Body of pancreas (tissue), 4 donors: Measurements from ENCODE around the gene PCNA. TPM values are rescaled to one million over a fixed set of nuclear protein-coding genes. Genes with fewer than 3 reads are reported as not detected.
A peak's percentile ranks its signal among the peaks of the same experiment; 100 is the strongest.

ENCODE experiments used
- ATAC-seq: fragments of 150-250 bp; one replicate; pipeline ENCODE4 v1.9.1; 2016
- DNase-seq, 4 donors: peaks; one replicate each; pipeline ENCODE4 v3.0.0-alpha.2; 2019
- H3K27ac ChIP-seq, 4 donors: fragments of 200-600 bp; sonication (generic); 1 replicate in 3 of 4; 2 replicates in 1 of 4; pipeline versions ENCODE4 v1.5.1 to v1.6.1; 2016 to 2019; ENCODE audit warnings: mild to moderate bottlenecking in 1 of 4, mixed read lengths in 1 of 4, moderate library complexity in 1 of 4
- H3K27me3 ChIP-seq, 2 donors: fragments of 200-600 bp; sonication (generic); one replicate each; pipeline ENCODE4 v1.6.0; 2016; ENCODE audit warnings: mild to moderate bottlenecking in 1 of 2
- H3K36me3 ChIP-seq, 2 donors: fragments of 200-600 bp; sonication (generic); replicated peaks in 1 of 2; 2 replicates each; pipeline ENCODE4 v1.5.1; 2016; ENCODE audit warnings: low read depth in 2 of 2; ENCODE audit not compliant: insufficient read depth in 1 of 2
- H3K4me1 ChIP-seq: fragments of 200-600 bp; sonication (generic); one replicate; pipeline ENCODE4 v1.6.0; 2016
- H3K4me3 ChIP-seq, 2 donors: fragments of 200-600 bp; sonication (generic); 1 replicate in 1 of 2; 2 replicates in 1 of 2; pipeline ENCODE4 v1.5.1; 2016 to 2019
- H3K9me3 ChIP-seq, 3 donors: fragments of 200-600 bp; sonication (generic); 1 replicate in 2 of 3; 2 replicates in 1 of 3; pipeline ENCODE4 v1.5.1; 2016
- CTCF ChIP-seq, 7 experiments: fragments of 450-650 bp in 4 of 7; fragments of 200-600 bp in 3 of 7; sonication (generic) in 3 of 7; IDR thresholded peaks; one replicate each; pipeline ENCODE4 v1.5.1; 2016 to 2019; ENCODE audit warnings: antibody characterized with exemption in 7 of 7
- POLR2A ChIP-seq, 3 donors: fragments of 450-650 bp; IDR thresholded peaks; one replicate each; pipeline ENCODE4 v1.6.1; 2016; ENCODE audit warnings: antibody characterized with exemption in 3 of 3, mild to moderate bottlenecking in 2 of 3
- WGBS, 2 donors: methylation state at CpG; one replicate each; pipeline ENCODE4 v1.1.5; 2017; 5-methylcytosine and 5-hydroxymethylcytosine counted together
- intact Hi-C: fragments of 100-400 bp; cut with DNase I; formaldehyde crosslinking; loops from one replicate; pipeline ENCODE4 v1.15.1; 2023
- total RNA-seq, 2 donors: library from RNA; depleted of rRNA; stranded (reverse); fragments of >200 nt; gene quantifications; one replicate each; pipeline ENCODE4 v1.1.0, GENCODE V29; 2016

PCNA gene
- total RNA-seq, 2 donors from 2014 or later = 22.8 to 32.0 TPM

GRCh38 chr20:5088688-5089087, 31.1 kb downstream of the PCNA start:
- 39 to 86% methylated on average over 3 of the region's 3 CpGs for WGBS, 2 donors
- Histone ChIP-seq H3K36me3 (no peaks in the 10 kb centered on the region), H3K4me1 (no peaks in the 10 kb centered on the region), H3K9me3 (no peaks in the 10 kb centered on the region), H3K27ac (no peak overlapping the region), H3K4me3 (no peak overlapping the region), H3K27me3 (no peaks in the 10 kb centered on the region)
- ATAC-seq (no peak), DNase-seq (no peak)
- intact Hi-C loops = no loop called here
- TF ChIP-seq POLR2A (IDR thresholded peaks at IDR 0.05) = no peak
- TF ChIP-seq CTCF (IDR thresholded peaks at IDR 0.05) = no peak

GRCh38 chr20:5085380-5085779, 34.4 kb downstream of the PCNA start:
- Histone ChIP-seq H3K27me3 (no peaks in the 10 kb centered on the region), H3K4me3 (no peak overlapping the region), H3K36me3 (no peaks in the 10 kb centered on the region), H3K4me1 (no peaks in the 10 kb centered on the region), H3K9me3 (no peaks in the 10 kb centered on the region), H3K27ac (peak overlapping the region in 1 of 4 donors; percentile 55)
- DNase-seq (peak in 1 of 4 donors; percentile 53), ATAC-seq (no peak)
- intact Hi-C loops = no loop called here
- no peak for TF ChIP-seq CTCF (IDR thresholded peaks at IDR 0.05)
- TF ChIP-seq POLR2A (IDR thresholded peaks at IDR 0.05) = no peak
- WGBS, 2 donors = 75 to 83% methylated on average over 4 of the region's 4 CpGs

GRCh38 chr20:5080384-5080877, 39.3 kb downstream of the PCNA start:
- TF ChIP-seq POLR2A (IDR thresholded peaks at IDR 0.05) (no peak), CTCF (IDR thresholded peaks at IDR 0.05) (no peak)
- Histone ChIP-seq H3K27ac (peak overlapping the region in 1 of 4 donors; percentile 57), H3K27me3 (no peaks in the 10 kb centered on the region), H3K4me1 (no peaks in the 10 kb centered on the region), H3K36me3 (no peaks in the 10 kb centered on the region), H3K4me3 (no peak overlapping the region), H3K9me3 (no peaks in the 10 kb centered on the region)
- intact Hi-C loops = no loop called here
- peak; percentile 15 for ATAC-seq
- 81 to 82% methylated on average over 10 of the region's 10 CpGs for WGBS, 2 donors
- peak in 2 of 4 donors; percentile 31 to 72 for DNase-seq

- Histone ChIP-seq H3K4me1 (peaks cover 6% of the 10 kb centered on the region), H3K27ac (peak overlapping the region in 2 of 4 donors; percentile 54 to 57), H3K36me3 (no peaks in the 10 kb centered on the region), H3K27me3 (no peaks in the 10 kb centered on the region), H3K4me3 (no peak overlapping the region), H3K9me3 (no peaks in the 10 kb centered on the region)
- ATAC-seq = peak; percentile 40
- 64 to 81% methylated on average over 10 to 11 of the region's 11 CpGs for WGBS, 2 donors
- peak in 3 of 4 donors; percentile 30 to 80 (median 36) for DNase-seq
- intact Hi-C loops = no loop called here
- no peak for TF ChIP-seq CTCF (IDR thresholded peaks at IDR 0.05)
- TF ChIP-seq POLR2A (IDR thresholded peaks at IDR 0.05) = peak in 1 of 3 donors; percentile 11
These were observed 41.3 kb downstream of the PCNA start for GRCh38 chr20:5078399-5078958.
